ENCODE data around the gene TMUB2. TPM values are rescaled to one million over a fixed set of nuclear protein-coding genes. Genes with fewer than 3 reads are reported as not detected.

TMUB2 gene
- total and polyA plus RNA-seq, 2 donors from 2014 or later, result 37.7 to 39.2 TPM

GRCh38 chr17:44218344-44219107 lies 31.8 kb downstream of the TMUB2 start:
- peak; percentile 57 for TF ChIP-seq CTCF (IDR thresholded peaks at IDR 0.05; ENCODE audit: borderline replicate concordance, extremely low read depth, insufficient read depth)
- Histone ChIP-seq H3K4me3 (ENCODE audit: low read length in 3 of 3) (peak overlapping the region; percentile 74 to 77 (median 75)), H3K4me1 (ENCODE audit: control insufficient read depth in 2 of 3, insufficient read depth in 2 of 3, low read depth in 1 of 3, low read length in 3 of 3) (peaks cover 6 to 32% (median 28%) of the 10 kb centered on the region in 3 donors), H3K9me3 (ENCODE audit: control insufficient read depth in 2 of 3, insufficient read depth in 1 of 3, low read length in 3 of 3) (no peaks in the 10 kb centered on the region), H3K36me3 (ENCODE audit: control insufficient read depth in 2 of 3, insufficient read depth in 3 of 3, low read length in 3 of 3) (peaks cover 26 to 33% (median 29%) of the 10 kb centered on the region in 3 donors), H3K27ac (ENCODE audit: low read depth in 2 of 2, low read length in 2 of 2) (peak overlapping the region; percentile 92 to 96), H3K27me3 (ENCODE audit: control insufficient read depth, insufficient read depth, low read length) (no peaks in the 10 kb centered on the region), H3K9ac (ENCODE audit: low read length in 3 of 3) (peak overlapping the region; percentile 71 to 81 (median 73))
- intact Hi-C loops (cut with DNase I), result no loop called here
- DNase-seq (peak; percentile 89 to 98 (median 95)), FAIRE-seq (no peak)

GRCh38 chr17:44219108-44219615 lies 32.4 kb downstream of the TMUB2 start:
- intact Hi-C loops (cut with DNase I), result no loop called here
- Histone ChIP-seq H3K27ac (ENCODE audit: low read depth in 2 of 2, low read length in 2 of 2) (peak overlapping the region; percentile 92 to 96), H3K4me3 (ENCODE audit: low read length in 3 of 3) (peak overlapping the region in 2 of 3 donors; percentile 40 to 64), H3K27me3 (ENCODE audit: control insufficient read depth, insufficient read depth, low read length) (no peaks in the 10 kb centered on the region), H3K4me1 (ENCODE audit: control insufficient read depth in 2 of 3, insufficient read depth in 2 of 3, low read depth in 1 of 3, low read length in 3 of 3) (peaks cover 6 to 35% (median 30%) of the 10 kb centered on the region in 3 donors), H3K9me3 (ENCODE audit: control insufficient read depth in 2 of 3, insufficient read depth in 1 of 3, low read length in 3 of 3) (no peaks in the 10 kb centered on the region), H3K36me3 (ENCODE audit: control insufficient read depth in 2 of 3, insufficient read depth in 3 of 3, low read length in 3 of 3) (peaks cover 26 to 29% (median 27%) of the 10 kb centered on the region in 3 donors), H3K9ac (ENCODE audit: low read length in 3 of 3) (peak overlapping the region in 2 of 3 donors; percentile 46 to 52)
- peak; percentile 13 for TF ChIP-seq CTCF (IDR thresholded peaks at IDR 0.05; ENCODE audit: borderline replicate concordance, extremely low read depth, insufficient read depth)
- no peak for FAIRE-seq
- DNase-seq, result peak in 4 of 5 donors; percentile 64 to 88 (median 81)

- FAIRE-seq, result no peak
- intact Hi-C loops (cut with DNase I), result no loop called here
Measured at GRCh38 chr17:44219616-44220212, 32.9 kb downstream of the TMUB2 start, which contains the start of gene UBTF. TSS of gene UBTF (minus strand) at chr17:44219675. CDS start at chr17:44218229, 1,446 bp downstream.

More at GRCh38 chr17:44219616-44220212, 32.9 kb downstream of the TMUB2 start, which contains the start of gene UBTF:
- H3K27me3 ChIP-seq (ENCODE audit: control insufficient read depth, insufficient read depth, low read length), result no peaks in the 10 kb centered on the region
- H3K27ac ChIP-seq (ENCODE audit: low read depth in 2 of 2, low read length in 2 of 2), result peak within 1 kb of the TSS; percentile 95 to 96
- H3K9me3 ChIP-seq (ENCODE audit: control insufficient read depth in 2 of 3, insufficient read depth in 1 of 3, low read length in 3 of 3), result no peaks in the 10 kb centered on the region
- H3K9ac ChIP-seq (ENCODE audit: low read length in 3 of 3), result peak within 1 kb of the TSS in 2 of 3 donors; percentile 87 to 90
- peak; percentile 4 for TF ChIP-seq CTCF (IDR thresholded peaks at IDR 0.05; ENCODE audit: borderline replicate concordance, extremely low read depth, insufficient read depth)
- H3K36me3 ChIP-seq (ENCODE audit: control insufficient read depth in 2 of 3, insufficient read depth in 3 of 3, low read length in 3 of 3), result peaks cover 21 to 23% (median 22%) of the 10 kb centered on the region in 3 donors
- H3K4me3 ChIP-seq (ENCODE audit: low read length in 3 of 3), result peak within 1 kb of the TSS; percentile 53 to 83 (median 74)
- peak; percentile 82 to 93 (median 91) for DNase-seq
- peaks cover 6 to 35% (median 30%) of the 10 kb centered on the region in 3 donors for H3K4me1 ChIP-seq (ENCODE audit: control insufficient read depth in 2 of 3, insufficient read depth in 2 of 3, low read depth in 1 of 3, low read length in 3 of 3)

All from kidney (tissue), 14 donors.